HG02938 (cell line): Measurements from ENCODE around the gene KCNAB1.
A peak's percentile ranks its signal among the peaks of the same experiment; 100 is the strongest.
"Not testable (repeated sequence)": the region's sequence is repeated elsewhere in the genome, so short reads cannot be mapped to it uniquely, and the experiment has no call there.

ENCODE experiments used
- ATAC-seq: cut with Tn5 transposase; IDR thresholded peaks from one replicate; pipeline ENCODE4 v1.9.1; 2021; ENCODE audit warnings: mild to moderate bottlenecking, moderate library complexity; ENCODE audit not compliant: unreplicated experiment

Gene KCNAB1

GRCh38 chr3:156135921-156136638 lies 15.7 kb downstream of the KCNAB1 start:
- no peak for ATAC-seq

GRCh38 chr3:156137397-156137796 lies 17.0 kb downstream of the KCNAB1 start:
- ATAC-seq, result not testable (repeated sequence)

- ATAC-seq, result no peak
These were observed 19.7 kb downstream of the KCNAB1 start for GRCh38 chr3:156140001-156140595.

- ATAC-seq, result no peak
These were observed 22.3 kb downstream of the KCNAB1 start for GRCh38 chr3:156142702-156143101.

GRCh38 chr3:156143136-156143535 lies 22.8 kb downstream of the KCNAB1 start:
- ATAC-seq, result no peak

- no peak for ATAC-seq
These were observed 23.7 kb downstream of the KCNAB1 start for GRCh38 chr3:156144060-156144459.

GRCh38 chr3:156145866-156146265 lies 25.5 kb downstream of the KCNAB1 start:
- no peak for ATAC-seq

- no peak for ATAC-seq
These were observed 28.1 kb downstream of the KCNAB1 start for GRCh38 chr3:156148345-156148945.

GRCh38 chr3:156148946-156149381 lies 28.6 kb downstream of the KCNAB1 start:
- ATAC-seq, result no peak

GRCh38 chr3:156149876-156150275 lies 29.5 kb downstream of the KCNAB1 start:
- no peak for ATAC-seq

GRCh38 chr3:156150434-156151066 lies 30.2 kb downstream of the KCNAB1 start:
- no peak for ATAC-seq

- peak; percentile 56 for ATAC-seq
These were observed 31.5 kb downstream of the KCNAB1 start for GRCh38 chr3:156151824-156152428.

GRCh38 chr3:156158656-156159295 lies 38.4 kb downstream of the KCNAB1 start:
- no peak for ATAC-seq

GRCh38 chr3:156160647-156161046 lies 40.3 kb downstream of the KCNAB1 start:
- peak; percentile 71 for ATAC-seq

- ATAC-seq, result no peak
These were observed 40.8 kb downstream of the KCNAB1 start for GRCh38 chr3:156161172-156161571.

- ATAC-seq, result no peak
These were observed 43.5 kb downstream of the KCNAB1 start for GRCh38 chr3:156163848-156164247.

- no peak for ATAC-seq
These were observed 46.4 kb downstream of the KCNAB1 start for GRCh38 chr3:156166808-156167207.

GRCh38 chr3:156170571-156170970 lies 50.2 kb downstream of the KCNAB1 start:
- ATAC-seq, result no peak

- no peak for ATAC-seq
These were observed 51.2 kb downstream of the KCNAB1 start for GRCh38 chr3:156171281-156172267.

GRCh38 chr3:156172536-156172935 lies 52.2 kb downstream of the KCNAB1 start:
- no peak for ATAC-seq
